ENCODE results near the gene CTSZ.

Gene CTSZ

DNA sequence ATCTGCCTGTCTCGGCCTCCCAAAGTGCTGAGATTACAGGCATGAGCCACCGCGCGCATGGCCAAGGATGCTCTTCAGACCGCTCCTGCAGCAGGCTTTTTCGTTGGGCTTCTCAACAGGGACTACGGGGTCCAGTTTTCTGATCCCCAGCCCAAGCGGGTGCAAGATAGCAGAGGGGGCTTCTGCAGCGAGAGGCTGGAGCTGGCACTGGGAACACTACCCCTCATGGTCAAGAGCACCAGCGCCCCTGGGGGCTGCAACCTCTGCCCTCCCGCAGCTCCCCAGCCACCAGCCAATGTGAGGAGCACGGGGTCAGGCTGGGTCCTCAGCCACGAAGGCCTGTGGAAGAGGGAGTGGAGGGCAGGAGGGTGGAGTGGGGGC lies 6.0 kb downstream of the CTSZ start:
- TF ChIP-seq ISL1 (CRISPR knock-in tag; IDR thresholded peaks at IDR 0.05) (no peak), ZNF565 (CRISPR knock-in tag; conservative IDR thresholded peaks at IDR 0.05; ENCODE audit: low read depth) (no peak), ZNF70 (CRISPR knock-in tag; IDR thresholded peaks at IDR 0.05) (no peak), RARB (CRISPR knock-in tag; IDR thresholded peaks at IDR 0.05) (no peak), TOX (CRISPR knock-in tag; IDR thresholded peaks at IDR 0.05; ENCODE audit: borderline replicate concordance) (no peak), GLIS3 (CRISPR knock-in tag; IDR thresholded peaks at IDR 0.05) (no peak)
- TF ChIP-seq, protein P1, sequence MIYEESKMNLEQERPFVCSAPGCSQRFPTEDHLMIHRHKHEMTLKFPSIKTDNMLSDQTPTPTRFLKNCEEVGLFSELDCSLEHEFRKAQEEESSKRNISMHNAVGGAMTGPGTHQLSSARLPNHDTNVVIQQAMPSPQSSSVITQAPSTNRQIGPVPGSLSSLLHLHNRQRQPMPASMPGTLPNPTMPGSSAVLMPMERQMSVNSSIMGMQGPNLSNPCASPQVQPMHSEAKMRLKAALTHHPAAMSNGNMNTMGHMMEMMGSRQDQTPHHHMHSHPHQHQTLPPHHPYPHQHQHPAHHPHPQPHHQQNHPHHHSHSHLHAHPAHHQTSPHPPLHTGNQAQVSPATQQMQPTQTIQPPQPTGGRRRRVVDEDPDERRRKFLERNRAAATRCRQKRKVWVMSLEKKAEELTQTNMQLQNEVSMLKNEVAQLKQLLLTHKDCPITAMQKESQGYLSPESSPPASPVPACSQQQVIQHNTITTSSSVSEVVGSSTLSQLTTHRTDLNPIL (CRISPR knock-in tag; IDR thresholded peaks at IDR 0.05; ENCODE audit: low read depth): no peak
- TF ChIP-seq, protein P2, sequence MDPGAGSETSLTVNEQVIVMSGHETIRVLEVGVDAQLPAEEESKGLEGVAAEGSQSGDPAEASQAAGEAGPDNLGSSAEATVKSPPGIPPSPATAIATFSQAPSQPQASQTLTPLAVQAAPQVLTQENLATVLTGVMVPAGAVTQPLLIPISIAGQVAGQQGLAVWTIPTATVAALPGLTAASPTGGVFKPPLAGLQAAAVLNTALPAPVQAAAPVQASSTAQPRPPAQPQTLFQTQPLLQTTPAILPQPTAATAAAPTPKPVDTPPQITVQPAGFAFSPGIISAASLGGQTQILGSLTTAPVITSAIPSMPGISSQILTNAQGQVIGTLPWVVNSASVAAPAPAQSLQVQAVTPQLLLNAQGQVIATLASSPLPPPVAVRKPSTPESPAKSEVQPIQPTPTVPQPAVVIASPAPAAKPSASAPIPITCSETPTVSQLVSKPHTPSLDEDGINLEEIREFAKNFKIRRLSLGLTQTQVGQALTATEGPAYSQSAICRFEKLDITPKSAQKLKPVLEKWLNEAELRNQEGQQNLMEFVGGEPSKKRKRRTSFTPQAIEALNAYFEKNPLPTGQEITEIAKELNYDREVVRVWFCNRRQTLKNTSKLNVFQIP (CRISPR knock-in tag; IDR thresholded peaks at IDR 0.05; ENCODE audit: borderline replicate concordance, low read depth): no peak
- no peak for ATAC-seq

DNA sequence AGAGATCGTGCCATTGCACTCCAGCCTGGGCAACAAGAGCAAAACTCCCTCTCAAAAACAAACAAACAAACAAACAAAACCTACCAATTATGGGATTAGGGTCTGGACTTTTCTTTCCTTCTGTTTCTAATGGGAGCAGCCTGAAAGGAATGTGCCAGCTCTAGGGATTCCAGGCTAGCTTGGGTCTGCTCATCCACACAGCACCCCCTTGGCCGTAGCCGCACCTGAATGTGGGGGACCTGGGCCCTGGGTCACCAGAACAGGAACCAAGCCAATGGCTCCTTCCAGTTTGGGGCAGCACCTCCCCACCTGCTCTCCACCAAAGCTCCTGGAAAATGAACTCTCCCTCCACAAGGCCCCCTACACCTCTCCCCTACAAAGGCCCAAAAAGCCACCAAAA lies 6.7 kb downstream of the CTSZ start:
- no peak for ATAC-seq
- TF ChIP-seq RARB (CRISPR knock-in tag; IDR thresholded peaks at IDR 0.05): no peak
- no peak for TF ChIP-seq SNAI2 (CRISPR knock-in tag; IDR thresholded peaks at IDR 0.05)
- TF ChIP-seq GLIS3 (CRISPR knock-in tag; IDR thresholded peaks at IDR 0.05): no peak
- no peak for TF ChIP-seq ZNF8 (CRISPR knock-in tag; IDR thresholded peaks at IDR 0.05)
- no peak for TF ChIP-seq PPARA (CRISPR knock-in tag; IDR thresholded peaks at IDR 0.05; ENCODE audit: borderline replicate concordance)
- TF ChIP-seq ZFP30 (CRISPR knock-in tag; IDR thresholded peaks at IDR 0.05): no peak
- TF ChIP-seq TCF4 (CRISPR knock-in tag; IDR thresholded peaks at IDR 0.05; ENCODE audit: borderline replicate concordance): no peak
- TF ChIP-seq, protein P1 (CRISPR knock-in tag; IDR thresholded peaks at IDR 0.05; ENCODE audit: low read depth): no peak
- TF ChIP-seq ZNF70 (CRISPR knock-in tag; IDR thresholded peaks at IDR 0.05): no peak

DNA sequence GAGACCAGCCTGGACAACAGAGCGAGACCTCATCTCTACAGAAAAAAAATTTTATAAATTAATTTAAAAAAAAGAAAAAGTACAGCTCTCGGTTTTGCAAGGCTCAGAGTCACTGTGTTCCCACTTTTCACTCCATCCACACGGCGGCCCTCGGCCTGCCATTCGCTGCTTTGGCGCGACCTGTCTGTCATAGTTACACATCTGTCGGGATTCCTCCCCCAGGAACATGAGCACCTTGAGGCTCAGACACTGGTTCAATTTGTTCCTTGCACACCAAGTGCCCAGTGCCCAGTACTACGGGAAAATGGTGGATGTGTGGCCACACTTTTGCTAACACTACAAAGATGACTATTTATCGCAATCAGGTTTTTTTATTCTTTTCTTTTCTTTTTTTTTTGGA lies 8.4 kb downstream of the CTSZ start:
- TF ChIP-seq ZC3H10 (CRISPR knock-in tag; IDR thresholded peaks at IDR 0.05) (no peak), RARB (CRISPR knock-in tag; IDR thresholded peaks at IDR 0.05) (no peak), TOX (CRISPR knock-in tag; IDR thresholded peaks at IDR 0.05; ENCODE audit: borderline replicate concordance) (no peak), ISL1 (CRISPR knock-in tag; IDR thresholded peaks at IDR 0.05) (no peak), ZFP3 (CRISPR knock-in tag; IDR thresholded peaks at IDR 0.05) (no peak), BACH2 (CRISPR knock-in tag; IDR thresholded peaks at IDR 0.05; ENCODE audit: borderline replicate concordance) (no peak), OSR1 (CRISPR knock-in tag; IDR thresholded peaks at IDR 0.05) (no peak), CSDC2 (CRISPR knock-in tag; IDR thresholded peaks at IDR 0.05) (no peak), TCF4 (CRISPR knock-in tag; IDR thresholded peaks at IDR 0.05; ENCODE audit: borderline replicate concordance) (no peak), ZFP30 (CRISPR knock-in tag; IDR thresholded peaks at IDR 0.05) (no peak), ZNF70 (CRISPR knock-in tag; IDR thresholded peaks at IDR 0.05) (no peak)
- TF ChIP-seq, protein P3, sequence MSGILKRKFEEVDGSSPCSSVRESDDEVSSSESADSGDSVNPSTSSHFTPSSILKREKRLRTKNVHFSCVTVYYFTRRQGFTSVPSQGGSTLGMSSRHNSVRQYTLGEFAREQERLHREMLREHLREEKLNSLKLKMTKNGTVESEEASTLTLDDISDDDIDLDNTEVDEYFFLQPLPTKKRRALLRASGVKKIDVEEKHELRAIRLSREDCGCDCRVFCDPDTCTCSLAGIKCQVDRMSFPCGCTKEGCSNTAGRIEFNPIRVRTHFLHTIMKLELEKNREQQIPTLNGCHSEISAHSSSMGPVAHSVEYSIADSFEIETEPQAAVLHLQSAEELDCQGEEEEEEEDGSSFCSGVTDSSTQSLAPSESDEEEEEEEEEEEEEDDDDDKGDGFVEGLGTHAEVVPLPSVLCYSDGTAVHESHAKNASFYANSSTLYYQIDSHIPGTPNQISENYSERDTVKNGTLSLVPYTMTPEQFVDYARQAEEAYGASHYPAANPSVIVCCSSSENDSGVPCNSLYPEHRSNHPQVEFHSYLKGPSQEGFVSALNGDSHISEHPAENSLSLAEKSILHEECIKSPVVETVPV (CRISPR knock-in tag; IDR thresholded peaks at IDR 0.05): no peak
- TF ChIP-seq, protein P4, sequence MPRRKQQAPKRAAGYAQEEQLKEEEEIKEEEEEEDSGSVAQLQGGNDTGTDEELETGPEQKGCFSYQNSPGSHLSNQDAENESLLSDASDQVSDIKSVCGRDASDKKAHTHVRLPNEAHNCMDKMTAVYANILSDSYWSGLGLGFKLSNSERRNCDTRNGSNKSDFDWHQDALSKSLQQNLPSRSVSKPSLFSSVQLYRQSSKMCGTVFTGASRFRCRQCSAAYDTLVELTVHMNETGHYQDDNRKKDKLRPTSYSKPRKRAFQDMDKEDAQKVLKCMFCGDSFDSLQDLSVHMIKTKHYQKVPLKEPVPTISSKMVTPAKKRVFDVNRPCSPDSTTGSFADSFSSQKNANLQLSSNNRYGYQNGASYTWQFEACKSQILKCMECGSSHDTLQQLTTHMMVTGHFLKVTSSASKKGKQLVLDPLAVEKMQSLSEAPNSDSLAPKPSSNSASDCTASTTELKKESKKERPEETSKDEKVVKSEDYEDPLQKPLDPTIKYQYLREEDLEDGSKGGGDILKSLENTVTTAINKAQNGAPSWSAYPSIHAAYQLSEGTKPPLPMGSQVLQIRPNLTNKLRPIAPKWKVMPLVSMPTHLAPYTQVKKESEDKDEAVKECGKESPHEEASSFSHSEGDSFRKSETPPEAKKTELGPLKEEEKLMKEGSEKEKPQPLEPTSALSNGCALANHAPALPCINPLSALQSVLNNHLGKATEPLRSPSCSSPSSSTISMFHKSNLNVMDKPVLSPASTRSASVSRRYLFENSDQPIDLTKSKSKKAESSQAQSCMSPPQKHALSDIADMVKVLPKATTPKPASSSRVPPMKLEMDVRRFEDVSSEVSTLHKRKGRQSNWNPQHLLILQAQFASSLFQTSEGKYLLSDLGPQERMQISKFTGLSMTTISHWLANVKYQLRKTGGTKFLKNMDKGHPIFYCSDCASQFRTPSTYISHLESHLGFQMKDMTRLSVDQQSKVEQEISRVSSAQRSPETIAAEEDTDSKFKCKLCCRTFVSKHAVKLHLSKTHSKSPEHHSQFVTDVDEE (CRISPR knock-in tag; IDR thresholded peaks at IDR 0.05): no peak
- no peak for ATAC-seq

Measured in SK-N-SH treated with all-trans-retinoic acid at 6 μM for 48 hours (cell line).